SK-N-SH (cell line): ENCODE data around the gene ITCH. TPM values are rescaled to one million over a fixed set of nuclear protein-coding genes. Genes with fewer than 3 reads are reported as not detected.

Source experiments
- CTCF ChIA-PET: fragments of 300-600, 350-600 bp; formaldehyde crosslinking; extraction: SDS; loops from one replicate; lab custom pipeline; 2021; lab: Yijun Ruan, JAX
- POLR2A ChIA-PET: fragments of 350-600 bp; sonication (Branson Sonifier 250); formaldehyde crosslinking; extraction: SDS; loops from one replicate; lab custom pipeline; 2020; ENCODE audit warnings: antibody characterized with exemption, inconsistent platforms; lab: Yijun Ruan, JAX
- DNase-seq: peaks from one replicate; pipeline ENCODE4 v3.0.0; 2012
- H2AFZ ChIP-seq: fragments of 200-600 bp; sonication (generic); 2 replicates; pipeline ENCODE4 v1.8.1; 2016; ENCODE audit warnings: antibody characterized with exemption, mild to moderate bottlenecking, low read depth
- H3F3A ChIP-seq: fragments of 200-600 bp; sonication (generic); replicated peaks from 2 replicates; pipeline ENCODE3; 2016; ENCODE audit warnings: antibody characterized with exemption, mild to moderate bottlenecking; ENCODE audit not compliant: insufficient read depth
- H3K27ac ChIP-seq, 2 experiments: fragments of 200-500 bp in 1 of 2; fragments of 200-600 bp in 1 of 2; sonication (Bioruptor generic) in 1 of 2; sonication (generic), shearing (Covaris generic) in 1 of 2; 2 replicates each; pipeline versions ENCODE4 v1.5.1 to v1.6.1; 2014 to 2016; ENCODE audit warnings: low read depth in 2 of 2, inconsistent platforms in 1 of 2, low read length in 1 of 2, mild to moderate bottlenecking in 1 of 2, mixed read lengths in 1 of 2
- H3K27me3 ChIP-seq: fragments of 200-600 bp; sonication (generic), shearing (Covaris generic); 2 replicates; pipeline ENCODE4 v1.6.1; 2016; ENCODE audit warnings: mixed run types; ENCODE audit not compliant: insufficient read depth
- H3K36me3 ChIP-seq, 2 experiments: fragments of 200-500 bp in 1 of 2; fragments of 200-600 bp in 1 of 2; sonication (Bioruptor generic) in 1 of 2; sonication (generic) in 1 of 2; replicated peaks in 1 of 2; 2 replicates each; pipeline versions ENCODE3 to v1.5.1; 2014 to 2016; ENCODE audit warnings: low read length in 1 of 2, mild to moderate bottlenecking in 1 of 2; ENCODE audit not compliant: insufficient read depth in 2 of 2, control insufficient read depth in 1 of 2
- H3K4me1 ChIP-seq, 2 experiments: fragments of 200-500 bp in 1 of 2; fragments of 200-600 bp in 1 of 2; sonication (Bioruptor generic) in 1 of 2; sonication (generic), shearing (Covaris generic) in 1 of 2; 2 replicates each; pipeline versions ENCODE4 v1.5.1 to v1.6.1; 2014 to 2016; ENCODE audit warnings: low read depth in 1 of 2, low read length in 1 of 2, mixed run types in 1 of 2; ENCODE audit not compliant: insufficient read depth in 2 of 2, control insufficient read depth in 1 of 2
- H3K4me2 ChIP-seq: fragments of 200-600 bp; sonication (generic), shearing (Covaris generic); 2 replicates; pipeline ENCODE4 v1.6.1; 2017; ENCODE audit warnings: mixed run types
- H3K4me3 ChIP-seq, 2 experiments: fragments of 200-500 bp in 1 of 2; fragments of 200-600 bp in 1 of 2; sonication (Bioruptor generic) in 1 of 2; sonication (generic), shearing (Covaris generic) in 1 of 2; 2 replicates each; pipeline versions ENCODE4 v1.5.1 to v1.8.1; 2014 to 2016; ENCODE audit warnings: low read depth in 2 of 2, inconsistent platforms in 1 of 2, low read length in 1 of 2, mild to moderate bottlenecking in 1 of 2, mixed read lengths in 1 of 2, moderate library complexity in 1 of 2
- H3K79me2 ChIP-seq: fragments of 200-600 bp; sonication (generic); 2 replicates; pipeline ENCODE4 v1.8.1; 2017; ENCODE audit warnings: mild to moderate bottlenecking; ENCODE audit not compliant: insufficient read depth
- H3K9ac ChIP-seq: fragments of 200-600 bp; sonication (generic); 2 replicates; pipeline ENCODE4 v1.6.1; 2017; ENCODE audit warnings: mixed run types
- H3K9me2 ChIP-seq: fragments of 200-600 bp; sonication (generic); 2 replicates; pipeline ENCODE4 v1.6.1; 2017; ENCODE audit warnings: mixed run types
- H3K9me3 ChIP-seq: fragments of 200-600 bp; sonication (generic); 2 replicates; pipeline ENCODE4 v1.6.1; 2017; ENCODE audit warnings: mixed run types, mild to moderate bottlenecking, moderate library complexity
- H4K20me1 ChIP-seq: fragments of 200-600 bp; sonication (generic); 2 replicates; pipeline ENCODE4 v1.6.1; 2017; ENCODE audit warnings: mild to moderate bottlenecking, mixed run types; ENCODE audit not compliant: insufficient read depth
- CTCF ChIP-seq: fragments of 200-600 bp; sonication (generic); IDR thresholded peaks from 2 replicates; pipeline ENCODE4 v1.6.1; 2017; ENCODE audit warnings: antibody characterized with exemption, mild to moderate bottlenecking, moderate library complexity
- ELF1 ChIP-seq: IDR thresholded peaks from 2 replicates; pipeline ENCODE4 v1.4.0; 2012
- EP300 ChIP-seq, 2 experiments: IDR thresholded peaks; 2 replicates each; pipeline versions ENCODE4 v1.4.0 to v1.6.1; 2012; ENCODE audit warnings: borderline replicate concordance in 1 of 2, low read depth in 1 of 2, low read length in 1 of 2
- EZH2phosphoT487 ChIP-seq: fragments of 200-600 bp; sonication (generic); IDR thresholded peaks from 2 replicates; pipeline ENCODE4 v1.6.1; 2017; ENCODE audit warnings: low read depth, mixed run types, mild to moderate bottlenecking, antibody characterized with exemption, moderate library complexity, borderline replicate concordance
- FOSL2 ChIP-seq: IDR thresholded peaks from 2 replicates; pipeline ENCODE4 v1.4.0; 2012; ENCODE audit warnings: low read depth, mild to moderate bottlenecking, moderate library complexity, borderline replicate concordance
- FOXJ3 ChIP-seq: sonication (generic); formaldehyde crosslinking; IDR thresholded peaks from 2 replicates; pipeline ENCODE4 v1.5.1; 2020; ENCODE audit warnings: mild to moderate bottlenecking, missing genetic modification reagents
- FOXM1 ChIP-seq: IDR thresholded peaks from 2 replicates; pipeline ENCODE4 v1.4.0; 2012; ENCODE audit warnings: low read depth, mild to moderate bottlenecking
- GABPA ChIP-seq: IDR thresholded peaks from 2 replicates; pipeline ENCODE4 v1.4.0; 2012; ENCODE audit warnings: low read depth, mild to moderate bottlenecking
- IRF3 ChIP-seq: fragments of 150-350 bp; IDR thresholded peaks from 2 replicates; pipeline ENCODE4 v1.6.1; 2016; ENCODE audit warnings: mild to moderate bottlenecking, low read depth, low read length
- JUND ChIP-seq: IDR thresholded peaks from 2 replicates; pipeline ENCODE4 v1.4.0; 2012
- MEF2A ChIP-seq: IDR thresholded peaks from 2 replicates; pipeline ENCODE4 v1.4.0; 2012; ENCODE audit warnings: low read depth, borderline replicate concordance
- NFIC ChIP-seq: IDR thresholded peaks from 2 replicates; pipeline ENCODE4 v1.4.0; 2012; ENCODE audit warnings: borderline replicate concordance
- NRF1 ChIP-seq: IDR thresholded peaks from 2 replicates; pipeline ENCODE4 v1.6.1; 2012; ENCODE audit warnings: low read depth, mild to moderate bottlenecking, low read length
- PBX3 ChIP-seq: IDR thresholded peaks from 2 replicates; pipeline ENCODE4; 2012
- RFX5 ChIP-seq: IDR thresholded peaks from 2 replicates; pipeline ENCODE4 v1.6.1; 2012; ENCODE audit warnings: mild to moderate bottlenecking, improper control_type of control experiment, low read length
- RXRA ChIP-seq: IDR thresholded peaks from 2 replicates; pipeline ENCODE4 v1.4.0; 2012; ENCODE audit warnings: low read depth, mild to moderate bottlenecking, borderline replicate concordance
- SIN3A ChIP-seq: IDR thresholded peaks from 2 replicates; pipeline ENCODE4 v1.6.1; 2012; ENCODE audit warnings: low read depth, mild to moderate bottlenecking, low read length, moderate library complexity, borderline replicate concordance
- USF1 ChIP-seq: IDR thresholded peaks from 2 replicates; pipeline ENCODE4 v1.4.0; 2012; ENCODE audit warnings: low read depth, borderline replicate concordance
- YY1 ChIP-seq: IDR thresholded peaks from 2 replicates; pipeline ENCODE4 v1.4.0; 2012; ENCODE audit warnings: low read depth, mild to moderate bottlenecking
- ZBTB33 ChIP-seq: IDR thresholded peaks from 2 replicates; pipeline ENCODE4 v1.4.0; 2012; ENCODE audit warnings: low read depth, borderline replicate concordance
- WGBS: methylation state at CpG from one replicate; pipeline ENCODE4 v1.1.6; 2017; ENCODE audit warnings: low lambda C conversion rate; 5-methylcytosine and 5-hydroxymethylcytosine counted together
- polyA plus RNA-seq, 3 experiments: library from polyadenylated mRNA; depleted of rRNA; stranded (reverse); fragments of >200 nt; gene quantifications; 2 replicates each; pipeline ENCODE4 v1.2.3, GENCODE V29; 2012

ITCH gene
- polyA plus RNA-seq, 1 of the 3 experiments (the other 2 are of a cell fraction), result 3.8 TPM

GRCh38 chr20:34510575-34510974 lies 147.5 kb downstream of the ITCH start:
- H2AFZ ChIP-seq, result no peak overlapping the region
- no peak for DNase-seq
- no peaks in the 10 kb centered on the region for H3K9me3 ChIP-seq
- no peak for TF ChIP-seq CTCF
- TF ChIP-seq JUND, result no peak
- no peak for TF ChIP-seq FOXJ3 (CRISPR knock-in tag)
- TF ChIP-seq NRF1, result no peak
- TF ChIP-seq EP300 (IDR thresholded peaks at IDR 0.05; ENCODE audit: borderline replicate concordance in 1 of 2, low read depth in 1 of 2, low read length in 1 of 2), result no peak
- TF ChIP-seq GABPA, result no peak
- no peak for TF ChIP-seq RFX5
- TF ChIP-seq EZH2phosphoT487, result no peak
- no peak for TF ChIP-seq USF1
- TF ChIP-seq ELF1, result no peak
- TF ChIP-seq NFIC, result no peak
- no peak for TF ChIP-seq YY1
- no peak for TF ChIP-seq FOXM1
- no peak for TF ChIP-seq RXRA
- TF ChIP-seq IRF3, result no peak
- TF ChIP-seq, all 33 proteins: peak for 0
- Histone ChIP-seq H3K4me2 (no peak overlapping the region), H3K79me2 (no peaks in the 10 kb centered on the region; the same call in 1 of the 2 replicates), H3K36me3 (peaks cover 50 to 58% of the 10 kb centered on the region in 2 experiments), H3K27me3 (no peaks in the 10 kb centered on the region), H3K27ac (no peak overlapping the region), H3F3A (peaks cover 20% of the 10 kb centered on the region), H3K9ac (no peak overlapping the region), H3K4me1 (peaks cover 0 to 6% of the 10 kb centered on the region in 2 experiments; a peak in 2 of 4 replicates), H3K9me2 (no peaks in the 10 kb centered on the region), H3K4me3 (no peak overlapping the region), H4K20me1 (no peaks in the 10 kb centered on the region)
- ChIA-PET POLR2A (no interaction called here), CTCF (interaction anchor here (2.7 kb wide), 1 partner anchor 198 kb away, joined by 10 read pairs; no protein-coding TSS in a partner anchor)
- 96% methylated on average over 1 of the region's 1 CpG for WGBS

- Histone ChIP-seq H4K20me1 (no peaks in the 10 kb centered on the region), H3K27ac (no peak overlapping the region), H3K36me3 (peaks cover 45 to 47% of the 10 kb centered on the region in 2 experiments), H2AFZ (no peak overlapping the region), H3K9me3 (no peaks in the 10 kb centered on the region), H3F3A (peaks cover 25% of the 10 kb centered on the region), H3K27me3 (no peaks in the 10 kb centered on the region), H3K79me2 (peaks cover 4% of the 10 kb centered on the region), H3K4me1 (peaks cover 0 to 6% of the 10 kb centered on the region in 2 experiments; a peak in 2 of 4 replicates), H3K9me2 (no peaks in the 10 kb centered on the region), H3K9ac (no peak overlapping the region), H3K4me3 (no peak overlapping the region), H3K4me2 (no peak overlapping the region)
- CTCF ChIA-PET, result interaction anchor here (1.3 to 1.7 kb wide), 3 partner anchors 11 to 199 kb away, joined by 3 to 5 read pairs (median 5); no protein-coding TSS in a partner anchor
- POLR2A ChIA-PET, result no interaction called here
- DNase-seq, result no peak
- whole genome bisulfite sequencing, result 98% methylated on average over 3 of the region's 3 CpGs
- TF ChIP-seq EP300 (IDR thresholded peaks at IDR 0.05; ENCODE audit: borderline replicate concordance in 1 of 2, low read depth in 1 of 2, low read length in 1 of 2), result no peak
- TF ChIP-seq NRF1, result no peak
- TF ChIP-seq MEF2A, result no peak
- TF ChIP-seq GABPA, result no peak
- TF ChIP-seq ZBTB33, result no peak
- TF ChIP-seq FOSL2, result no peak
- TF ChIP-seq PBX3, result no peak
- no peak for TF ChIP-seq FOXM1
- TF ChIP-seq SIN3A, result no peak
- TF ChIP-seq IRF3, result no peak
Observed at GRCh38 chr20:34511891-34512265, 148.8 kb downstream of the ITCH start.
